Measurements from ENCODE around the gene ILF3.

GRCh38 chr19:10717356-10718204 is 63.4 kb downstream of the ILF3 start, which contains the start of gene DNM2:
- peak; percentile 45 to 88 (median 66) for TF ChIP-seq CTCF (IDR thresholded peaks at IDR 0.05)
- TF ChIP-seq POLR2A (IDR thresholded peaks at IDR 0.05) = peak in 1 of 2 donors; percentile 24
